C4-2B (cell line): ENCODE measurements around the gene CEP44.

Source experiments
- ZFX ChIP-seq: fragments of 450-650 bp; IDR thresholded peaks from 2 replicates; pipeline ENCODE4 v1.6.1; 2017
- TF ChIP-seq, protein P1 (sequence below): fragments of 450-650 bp; conservative IDR thresholded peaks from 2 replicates; pipeline ENCODE4 v1.5.1; 2017; ENCODE audit warnings: mild to moderate bottlenecking

DNA sequence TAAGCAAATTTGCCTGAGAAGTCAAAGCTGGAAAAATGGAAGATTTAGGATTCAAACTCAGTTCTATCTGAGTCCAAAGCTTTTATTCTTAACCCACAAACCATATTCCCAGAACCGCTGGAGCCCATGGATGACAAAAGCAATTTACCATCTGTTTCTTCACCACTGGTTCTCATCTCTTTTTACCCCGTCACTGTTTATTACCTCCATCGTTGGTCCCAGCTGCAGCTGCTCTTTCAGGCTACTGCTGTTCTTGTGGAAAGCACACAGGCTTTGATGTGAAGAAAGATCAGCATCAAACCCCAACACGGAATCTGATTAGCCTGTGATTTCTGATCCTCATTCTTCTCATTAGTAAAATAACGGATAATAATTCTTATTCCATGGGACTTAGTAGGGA lies 9.8 kb upstream of the CEP44 start:
- TF ChIP-seq, protein P1, sequence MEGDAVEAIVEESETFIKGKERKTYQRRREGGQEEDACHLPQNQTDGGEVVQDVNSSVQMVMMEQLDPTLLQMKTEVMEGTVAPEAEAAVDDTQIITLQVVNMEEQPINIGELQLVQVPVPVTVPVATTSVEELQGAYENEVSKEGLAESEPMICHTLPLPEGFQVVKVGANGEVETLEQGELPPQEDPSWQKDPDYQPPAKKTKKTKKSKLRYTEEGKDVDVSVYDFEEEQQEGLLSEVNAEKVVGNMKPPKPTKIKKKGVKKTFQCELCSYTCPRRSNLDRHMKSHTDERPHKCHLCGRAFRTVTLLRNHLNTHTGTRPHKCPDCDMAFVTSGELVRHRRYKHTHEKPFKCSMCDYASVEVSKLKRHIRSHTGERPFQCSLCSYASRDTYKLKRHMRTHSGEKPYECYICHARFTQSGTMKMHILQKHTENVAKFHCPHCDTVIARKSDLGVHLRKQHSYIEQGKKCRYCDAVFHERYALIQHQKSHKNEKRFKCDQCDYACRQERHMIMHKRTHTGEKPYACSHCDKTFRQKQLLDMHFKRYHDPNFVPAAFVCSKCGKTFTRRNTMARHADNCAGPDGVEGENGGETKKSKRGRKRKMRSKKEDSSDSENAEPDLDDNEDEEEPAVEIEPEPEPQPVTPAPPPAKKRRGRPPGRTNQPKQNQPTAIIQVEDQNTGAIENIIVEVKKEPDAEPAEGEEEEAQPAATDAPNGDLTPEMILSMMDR, result no peak
- TF ChIP-seq ZFX, result no peak
